Measurements from ENCODE around the gene CHRNB1. TPM values are rescaled to one million over a fixed set of nuclear protein-coding genes. Genes with fewer than 3 reads are reported as not detected.

The CHRNB1 gene
- total RNA-seq, 2 experiments from 2014 or later, result 10.4 to 13.1 TPM

DNA sequence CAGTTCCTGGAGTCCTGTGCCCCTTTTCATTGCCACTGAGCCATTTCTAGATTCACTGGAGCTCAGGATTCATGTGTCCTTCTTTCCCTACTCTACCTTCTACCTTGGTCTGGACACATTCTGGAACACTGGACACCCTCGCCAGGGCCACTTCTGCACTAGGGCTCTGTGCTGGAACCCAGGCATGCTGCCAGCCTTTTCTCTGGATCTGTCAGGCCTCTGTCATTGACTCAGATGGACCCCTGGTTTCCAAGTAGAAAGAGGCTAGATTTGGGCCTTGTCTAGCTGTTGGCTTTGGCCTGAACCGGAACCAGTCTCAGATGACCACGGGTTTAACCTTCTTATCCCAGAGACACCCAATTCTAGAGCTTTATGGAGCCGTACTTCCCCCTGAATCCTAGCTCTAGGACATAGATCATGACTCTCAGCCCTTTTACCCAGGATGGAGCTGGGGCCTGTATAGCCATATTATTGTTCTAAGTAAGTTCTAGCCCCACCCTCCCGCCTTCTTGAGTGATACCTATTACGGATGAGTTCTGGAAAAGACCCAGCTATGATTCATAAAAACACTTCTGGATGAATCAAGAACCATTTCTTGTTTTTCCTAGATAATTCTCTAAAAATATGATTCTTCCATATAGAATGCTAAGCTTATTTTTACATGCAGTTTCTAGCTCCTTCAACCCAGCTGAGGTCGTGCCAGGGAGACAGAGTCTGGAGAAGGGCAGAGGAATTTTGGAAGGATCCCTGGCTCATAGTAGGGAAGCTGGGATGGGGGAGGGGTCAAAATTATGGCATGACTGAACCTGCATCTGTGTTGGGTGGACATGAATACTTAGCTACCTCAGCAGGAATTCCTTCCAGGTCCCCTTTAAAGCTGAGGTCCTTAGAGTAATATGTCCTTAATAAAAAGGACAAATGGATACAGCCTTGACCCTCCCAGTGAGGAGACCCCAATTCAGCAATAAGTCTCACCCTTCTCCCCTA, 1.1 kb upstream of the CHRNB1 start:
- Mint-ChIP-seq H3K4me3 (no peak overlapping the region), H3K36me3 (peaks cover 3% of the 10 kb centered on the region), H3K4me1 (peaks cover 28% of the 10 kb centered on the region), H3K27me3 (peaks cover 64% of the 10 kb centered on the region), H3K27ac (no peak overlapping the region), H3K9me3 (ENCODE audit: low read depth) (no peaks in the 10 kb centered on the region)
- no peak for DNase-seq
- CTCF ChIA-PET, result interaction anchor here (1.0 to 5.0 kb wide), 7 partner anchors 8 to 117 kb away, joined by 3 to 32 read pairs (median 5); partner anchors contain the start of genes ACAP1, SENP3, TMEM102 and TMEM256
- ATAC-seq, result no peak

DNA sequence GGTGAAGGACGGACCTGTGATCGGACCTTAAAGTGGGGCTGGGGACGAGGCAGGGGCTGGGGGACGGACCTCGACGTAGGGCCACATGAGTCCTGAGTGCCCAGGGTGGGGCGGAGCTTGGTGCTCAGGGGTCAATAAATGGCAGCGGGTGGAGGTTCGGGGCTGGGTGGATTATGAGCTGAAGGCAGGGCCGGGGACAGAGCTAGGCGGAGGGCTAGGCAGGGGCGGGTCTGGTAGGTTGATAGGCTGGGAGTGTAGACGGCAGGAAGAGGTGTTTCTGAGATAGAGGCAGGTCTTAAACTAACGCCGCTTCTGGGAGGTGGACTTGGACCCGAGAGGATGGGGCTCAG, 733 bp downstream of the CHRNB1 start:
- peak; percentile 80 for ATAC-seq
- H3K4me3 Mint-ChIP-seq, result peak overlapping the region; percentile 60
- H3K27me3 Mint-ChIP-seq, result peaks cover 53% of the 10 kb centered on the region
- peaks cover 17% of the 10 kb centered on the region for H3K4me1 Mint-ChIP-seq
- H3K36me3 Mint-ChIP-seq, result no peaks in the 10 kb centered on the region
- CTCF ChIA-PET, result interaction anchor here (0.5 to 5.0 kb wide), 8 partner anchors 9 to 203 kb away, joined by 3 to 32 read pairs (median 4); partner anchors contain the start of genes SPEM1 and TMEM102
- H3K27ac Mint-ChIP-seq, result no peak overlapping the region
- peak; percentile 58 for DNase-seq
- H3K9me3 Mint-ChIP-seq (ENCODE audit: low read depth), result no peaks in the 10 kb centered on the region

DNA sequence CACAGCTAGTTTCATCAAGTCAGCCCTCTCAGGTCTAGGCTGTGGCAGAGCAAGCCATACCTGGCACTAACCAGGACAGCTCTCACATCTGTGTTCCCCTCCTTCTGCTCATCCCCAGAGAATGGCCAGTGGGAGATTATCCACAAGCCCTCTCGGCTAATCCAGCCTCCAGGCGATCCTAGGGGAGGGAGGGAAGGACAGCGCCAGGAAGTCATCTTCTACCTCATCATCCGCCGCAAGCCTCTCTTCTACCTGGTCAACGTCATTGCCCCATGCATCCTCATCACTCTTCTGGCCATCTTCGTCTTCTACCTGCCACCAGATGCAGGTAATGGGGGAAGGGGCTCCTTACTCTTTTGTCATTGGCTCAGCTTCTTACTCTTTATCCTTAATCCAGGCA, 3.6 kb downstream of the CHRNB1 start:
- H3K9me3 Mint-ChIP-seq (ENCODE audit: low read depth), result no peaks in the 10 kb centered on the region
- DNase-seq (no peak), ATAC-seq (no peak)
- H3K36me3 Mint-ChIP-seq, result no peaks in the 10 kb centered on the region
- H3K27ac Mint-ChIP-seq, result no peak overlapping the region
- peaks cover 14% of the 10 kb centered on the region for H3K4me1 Mint-ChIP-seq
- H3K4me3 Mint-ChIP-seq, result no peak overlapping the region
- CTCF ChIA-PET, result interaction anchor here (1.3 kb wide), 1 partner anchor 12 kb away, joined by 3 read pairs; no protein-coding TSS in a partner anchor
- peaks cover 38% of the 10 kb centered on the region for H3K27me3 Mint-ChIP-seq

DNA sequence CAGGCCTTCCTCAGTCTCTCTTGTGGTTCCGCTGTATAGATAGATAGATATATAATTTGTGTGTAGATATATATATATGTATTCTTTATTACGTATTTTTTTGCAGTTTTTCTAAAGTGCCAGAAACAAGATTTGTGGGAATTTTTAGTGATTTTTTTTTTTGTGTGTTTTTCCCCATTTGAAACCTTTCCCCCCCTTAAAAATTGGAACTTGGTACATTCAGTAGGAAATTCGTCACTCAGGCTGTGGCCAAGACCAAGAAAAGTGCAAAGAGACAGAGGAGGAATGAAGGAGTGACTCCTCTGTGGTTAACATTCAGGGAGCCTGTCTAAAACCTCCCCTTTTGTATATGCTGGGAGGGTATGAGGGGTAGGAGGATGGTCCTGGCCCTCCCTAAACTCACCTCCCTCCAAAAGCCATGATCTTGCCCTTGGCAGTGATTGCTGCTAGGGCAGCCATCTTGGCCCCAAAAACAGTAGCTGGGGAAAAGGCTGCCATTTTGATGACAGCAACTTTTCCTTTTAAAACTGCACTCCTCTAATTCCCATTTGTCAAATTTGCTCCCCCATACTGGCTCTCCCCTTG, 15.2 kb downstream of the CHRNB1 start:
- DNase-seq (no peak), ATAC-seq (no peak)
- no peaks in the 10 kb centered on the region for H3K9me3 Mint-ChIP-seq (ENCODE audit: low read depth)
- no peak overlapping the region for H3K27ac Mint-ChIP-seq
- CTCF ChIA-PET, result no interaction called here
- peaks cover 16% of the 10 kb centered on the region for H3K4me1 Mint-ChIP-seq
- H3K36me3 Mint-ChIP-seq, result peaks cover 17% of the 10 kb centered on the region
- H3K4me3 Mint-ChIP-seq, result no peak overlapping the region
- H3K27me3 Mint-ChIP-seq, result no peaks in the 10 kb centered on the region

DNA sequence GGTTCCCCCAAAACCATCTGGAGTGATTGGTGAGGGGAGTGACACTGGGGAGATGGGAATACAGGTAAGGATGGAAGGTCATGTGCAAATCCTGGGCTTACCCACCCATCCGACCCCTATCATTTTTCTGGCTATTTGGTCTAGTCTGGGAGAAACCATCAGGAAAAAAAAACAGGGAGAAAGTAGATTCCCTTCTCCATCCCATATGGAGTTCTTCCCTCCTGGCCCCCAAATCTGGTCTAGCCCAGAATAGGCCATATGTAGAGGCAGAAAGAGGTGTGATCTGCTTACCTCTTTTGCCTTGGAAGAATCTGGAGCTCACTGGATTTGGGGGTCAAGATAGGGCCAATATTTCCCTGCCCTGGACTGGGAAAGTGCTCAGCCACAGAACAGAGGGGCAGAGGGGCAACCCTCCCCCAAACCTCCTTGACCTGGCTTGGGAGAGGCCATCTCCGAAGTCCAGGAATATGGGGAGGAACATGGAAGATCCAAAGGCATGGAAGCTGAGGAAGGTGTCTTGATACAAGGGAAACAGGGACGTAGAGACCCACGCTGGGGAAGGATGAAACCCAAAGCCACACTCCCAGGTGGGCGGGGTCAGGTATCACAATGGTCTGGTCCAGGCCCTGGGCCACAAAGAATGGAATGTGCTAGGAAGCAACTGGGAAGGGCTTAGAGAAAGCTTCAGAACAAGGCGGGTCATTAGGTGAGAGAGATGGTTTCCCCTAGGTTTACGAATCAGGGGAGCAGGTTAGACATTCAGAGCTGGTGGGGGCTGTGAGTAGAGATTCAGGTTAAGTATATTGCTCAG, 16.2 kb downstream of the CHRNB1 start:
- CTCF ChIA-PET, result interaction anchor here (1.5 to 1.9 kb wide), 3 partner anchors 11 to 100 kb away, joined by 3 to 7 read pairs (median 3); no protein-coding TSS in a partner anchor
- ATAC-seq, result no peak
- Mint-ChIP-seq H3K36me3 (peaks cover 16% of the 10 kb centered on the region), H3K27ac (no peak overlapping the region), H3K4me1 (peaks cover 12% of the 10 kb centered on the region), H3K27me3 (no peaks in the 10 kb centered on the region), H3K4me3 (no peak overlapping the region), H3K9me3 (ENCODE audit: low read depth) (no peaks in the 10 kb centered on the region)
- DNase-seq, result no peak

DNA sequence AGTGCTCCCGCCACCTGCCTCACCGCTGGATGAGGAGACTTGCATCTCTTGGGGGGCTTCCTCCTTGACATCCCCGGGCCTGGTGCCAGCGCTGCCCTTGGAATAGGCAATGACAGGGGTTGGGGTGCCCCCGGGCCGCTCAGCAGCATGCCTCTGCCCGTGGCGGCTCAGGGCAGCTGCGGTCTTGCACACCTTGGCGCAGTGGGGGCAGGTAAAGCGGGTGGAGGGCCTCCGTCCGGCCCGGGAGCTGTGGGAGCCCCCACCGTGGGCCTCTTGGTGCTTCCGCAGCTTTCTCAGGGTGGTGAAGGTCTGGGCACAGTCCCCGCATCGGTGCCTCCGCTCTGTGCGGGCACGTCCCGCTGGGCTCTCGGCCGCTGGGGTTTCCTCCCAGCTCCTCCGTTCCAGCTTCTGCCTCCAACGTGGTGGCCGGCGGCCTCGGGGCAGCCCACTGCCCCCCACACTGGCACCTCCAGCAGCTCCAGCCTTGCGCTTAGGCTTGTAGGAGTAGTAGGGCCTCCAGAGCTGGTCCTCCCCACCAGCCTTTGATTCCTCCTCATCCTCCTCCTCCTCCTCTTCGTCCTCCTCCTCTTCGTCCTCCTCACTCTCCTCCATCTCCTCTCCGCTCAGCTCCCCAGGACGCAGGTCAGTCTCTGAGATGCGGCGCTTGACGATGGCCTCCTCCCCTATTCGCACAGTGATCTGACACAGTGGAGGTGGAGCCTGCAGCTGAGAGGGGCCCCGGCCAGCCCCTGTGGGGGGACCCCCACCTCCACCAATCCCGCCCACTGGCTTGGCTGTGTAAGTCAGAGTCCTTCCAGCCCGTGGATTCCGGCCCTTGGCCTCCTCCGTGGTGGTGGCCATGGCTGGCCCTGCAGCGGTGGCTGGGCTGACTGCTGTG, 17.9 kb downstream of the CHRNB1 start:
- peaks cover 4% of the 10 kb centered on the region for H3K4me1 Mint-ChIP-seq
- peaks cover 11% of the 10 kb centered on the region for H3K36me3 Mint-ChIP-seq
- no peaks in the 10 kb centered on the region for H3K9me3 Mint-ChIP-seq (ENCODE audit: low read depth)
- DNase-seq, result no peak
- no peak overlapping the region for H3K4me3 Mint-ChIP-seq
- CTCF ChIA-PET, result interaction anchor here (1.0 to 1.9 kb wide), 5 partner anchors 9 to 98 kb away, joined by 3 to 7 read pairs (median 4); partner anchors contain the start of gene CHRNB1
- no peaks in the 10 kb centered on the region for H3K27me3 Mint-ChIP-seq
- ATAC-seq, result no peak
- no peak overlapping the region for H3K27ac Mint-ChIP-seq

- Mint-ChIP-seq H3K4me3 (no peak overlapping the region), H3K27ac (no peak overlapping the region), H3K36me3 (peaks cover 11% of the 10 kb centered on the region), H3K27me3 (no peaks in the 10 kb centered on the region), H3K4me1 (peaks cover 4% of the 10 kb centered on the region), H3K9me3 (ENCODE audit: low read depth) (no peaks in the 10 kb centered on the region)
- ATAC-seq (no peak), DNase-seq (no peak)
- CTCF ChIA-PET, result interaction anchor here (1.5 kb wide), 1 partner anchor 18 kb away, joined by 4 read pairs; the partner anchor contains the start of gene CHRNB1
Measured at GRCh38 chr17:7463372-7463846, 18.5 kb downstream of the CHRNB1 start.

GRCh38 chr17:7464081-7464480, 19.2 kb downstream of the CHRNB1 start:
- DNase-seq (no peak), ATAC-seq (no peak)
- Mint-ChIP-seq H3K36me3 (peaks cover 7% of the 10 kb centered on the region), H3K27ac (no peak overlapping the region), H3K4me3 (no peak overlapping the region), H3K9me3 (ENCODE audit: low read depth) (no peaks in the 10 kb centered on the region), H3K27me3 (no peaks in the 10 kb centered on the region), H3K4me1 (peaks cover 4% of the 10 kb centered on the region)
- CTCF ChIA-PET, result interaction anchor here (0.7 kb wide), 1 partner anchor 856 kb away, joined by 3 read pairs; no protein-coding TSS in a partner anchor

DNA sequence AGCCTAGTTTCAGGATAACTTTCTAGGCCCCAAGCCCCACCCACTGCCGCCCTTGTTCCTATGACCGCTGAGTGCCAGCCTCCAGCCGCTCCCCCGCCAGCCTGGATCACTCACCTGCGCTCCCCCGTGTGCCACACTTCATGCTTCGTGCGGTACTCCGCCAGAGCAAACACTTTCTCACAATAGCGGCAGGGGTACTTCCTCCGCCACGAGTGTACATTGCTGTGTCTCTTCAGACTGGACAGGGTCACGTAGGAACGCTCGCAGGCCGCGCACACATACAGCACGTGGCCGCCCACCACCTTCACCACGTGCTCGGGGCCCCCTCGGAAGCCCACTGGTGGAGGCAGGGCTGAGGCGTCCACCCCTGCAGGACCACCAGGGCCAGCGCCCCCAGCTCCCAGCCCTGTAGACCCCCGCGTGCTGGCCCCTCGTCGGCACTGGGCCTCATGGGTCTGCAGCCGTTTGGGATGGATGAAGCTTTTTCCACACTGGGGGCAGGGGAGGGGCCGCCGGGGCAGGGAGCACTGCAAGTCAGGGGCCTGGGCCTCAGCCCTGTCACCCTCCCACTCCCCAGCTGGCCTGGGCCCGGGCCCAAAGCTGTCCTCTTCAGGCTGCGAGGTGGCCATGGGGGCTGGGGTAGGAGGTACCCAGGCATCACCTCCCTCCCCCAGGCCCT, 20.9 kb downstream of the CHRNB1 start:
- no peaks in the 10 kb centered on the region for H3K27me3 Mint-ChIP-seq
- H3K27ac Mint-ChIP-seq, result no peak overlapping the region
- CTCF ChIA-PET, result interaction anchor here (1.1 kb wide), 1 partner anchor 49 kb away, joined by 3 read pairs; no protein-coding TSS in a partner anchor
- ATAC-seq (no peak), DNase-seq (no peak)
- H3K4me1 Mint-ChIP-seq, result peaks cover 2% of the 10 kb centered on the region
- H3K4me3 Mint-ChIP-seq, result no peak overlapping the region
- no peaks in the 10 kb centered on the region for H3K9me3 Mint-ChIP-seq (ENCODE audit: low read depth)
- H3K36me3 Mint-ChIP-seq, result peaks cover 7% of the 10 kb centered on the region

DNA sequence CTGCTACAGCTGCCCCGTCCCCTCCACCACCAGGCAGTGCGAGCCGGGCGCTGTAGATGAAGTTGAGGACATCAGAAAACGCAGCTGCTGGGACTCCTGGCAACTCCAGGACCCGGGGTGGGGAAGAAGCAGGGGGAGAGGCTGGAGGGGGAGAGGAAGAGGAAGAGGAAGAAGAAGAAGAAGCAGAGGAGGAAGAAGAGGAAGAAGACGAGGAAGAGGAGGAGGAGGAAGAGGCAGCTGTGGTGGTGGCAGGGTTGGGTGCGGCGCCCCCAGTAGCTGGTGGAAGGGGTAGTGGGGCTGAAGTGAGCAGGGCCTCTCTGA, 21.4 kb downstream of the CHRNB1 start:
- Mint-ChIP-seq H3K27me3 (no peaks in the 10 kb centered on the region), H3K36me3 (peaks cover 5% of the 10 kb centered on the region), H3K9me3 (ENCODE audit: low read depth) (no peaks in the 10 kb centered on the region), H3K27ac (no peak overlapping the region), H3K4me1 (peaks cover 2% of the 10 kb centered on the region), H3K4me3 (no peak overlapping the region)
- ATAC-seq (no peak), DNase-seq (no peak)
- CTCF ChIA-PET, result interaction anchor here (1.0 to 1.3 kb wide), 3 partner anchors 9 to 48 kb away, joined by 3 to 4 read pairs (median 4); no protein-coding TSS in a partner anchor

GRCh38 chr17:7466639-7467341, 21.9 kb downstream of the CHRNB1 start:
- no peak overlapping the region for H3K4me3 Mint-ChIP-seq
- CTCF ChIA-PET, result interaction anchor here (1.0 to 1.3 kb wide), 3 partner anchors 10 to 48 kb away, joined by 3 to 4 read pairs (median 4); no protein-coding TSS in a partner anchor
- peaks cover 2% of the 10 kb centered on the region for H3K36me3 Mint-ChIP-seq
- no peaks in the 10 kb centered on the region for H3K27me3 Mint-ChIP-seq
- H3K4me1 Mint-ChIP-seq, result peaks cover 7% of the 10 kb centered on the region
- peak overlapping the region; percentile 49 for H3K27ac Mint-ChIP-seq
- H3K9me3 Mint-ChIP-seq (ENCODE audit: low read depth), result no peaks in the 10 kb centered on the region
- DNase-seq, result no peak
- no peak for ATAC-seq

Data from activated CD8-positive, alpha-beta memory T cell treated with anti-CD3 and anti-CD28 coated beads, Interleukin-2, amount 10 ng/mL, durations not matched to agents 7 days and 5 days (primary cell).